Nephron progenitor cell (in vitro differentiated cells): ENCODE measurements around the gene IFIT1.
"Not testable (repeated sequence)": the region's sequence is repeated elsewhere in the genome, so short reads cannot be mapped to it uniquely, and the experiment has no call there.

Experiments
- DNase-seq: peaks from one replicate; pipeline ENCODE4 v3.0.0; 2021
- H3K27ac Mint-ChIP-seq: 2 replicates; pipeline ENCODE4 v1.8.0; 2021; ENCODE audit warnings: mild to moderate bottlenecking, moderate library complexity, mixed read lengths
- H3K27me3 Mint-ChIP-seq: 2 replicates; pipeline ENCODE4 v1.8.0; 2021; ENCODE audit warnings: mild to moderate bottlenecking, low read depth, mixed read lengths; ENCODE audit not compliant: poor library complexity
- H3K36me3 Mint-ChIP-seq: 2 replicates; pipeline ENCODE4 v1.8.0; 2021; ENCODE audit warnings: low read depth, mixed read lengths
- H3K4me1 Mint-ChIP-seq: 2 replicates; pipeline ENCODE4 v1.8.0; 2021; ENCODE audit warnings: mixed read lengths
- H3K4me3 Mint-ChIP-seq: 2 replicates; pipeline ENCODE4 v1.8.0; 2021; ENCODE audit warnings: mild to moderate bottlenecking, moderate library complexity, mixed read lengths
- H3K9me3 Mint-ChIP-seq: 2 replicates; pipeline ENCODE4 v1.8.0; 2021; ENCODE audit warnings: mild to moderate bottlenecking, moderate library complexity, mixed read lengths
- CTCF ChIP-seq: fragments of 200-600 bp; sonication (generic); IDR thresholded peaks from 2 replicates; pipeline ENCODE4 v1.5.0; 2021; ENCODE audit warnings: antibody characterized with exemption

Gene IFIT1

GRCh38 chr10:89347701-89348457, 44.5 kb upstream of the IFIT1 start:
- Mint-ChIP-seq H3K27me3 (no peaks in the 10 kb centered on the region), H3K4me3 (peak overlapping the region; percentile 19), H3K9me3 (no peaks in the 10 kb centered on the region), H3K27ac (peak overlapping the region; percentile 96), H3K36me3 (peaks cover under 1% of the 10 kb centered on the region), H3K4me1 (peaks cover 92% of the 10 kb centered on the region)
- TF ChIP-seq CTCF = no peak
- DNase-seq = peak; percentile 9

DNA sequence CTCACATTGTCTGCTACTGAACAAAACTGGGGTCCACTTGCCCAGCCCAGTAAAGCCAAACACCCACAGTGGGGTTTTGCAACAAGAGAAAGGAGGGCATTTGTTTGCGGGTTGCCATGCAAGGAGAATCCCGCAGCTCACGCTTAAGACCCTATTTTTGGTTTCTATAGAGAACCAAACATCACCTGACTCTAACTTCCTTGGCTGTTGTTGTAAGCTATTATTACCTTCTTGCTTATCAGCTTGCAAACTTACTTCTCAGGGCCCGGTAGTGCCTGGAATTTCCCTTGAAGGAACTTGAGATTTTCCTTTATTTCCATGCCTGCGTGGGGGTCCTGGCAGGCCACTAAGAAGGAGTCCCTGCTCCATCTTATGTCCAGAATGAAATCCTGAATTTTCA, 43.9 kb upstream of the IFIT1 start:
- DNase-seq = no peak
- peak overlapping the region; percentile 96 for H3K27ac Mint-ChIP-seq
- H3K27me3 Mint-ChIP-seq = peaks cover 4% of the 10 kb centered on the region
- H3K4me1 Mint-ChIP-seq = peaks cover 90% of the 10 kb centered on the region
- no peak for TF ChIP-seq CTCF
- H3K4me3 Mint-ChIP-seq = no peak overlapping the region
- H3K36me3 Mint-ChIP-seq = peaks cover 6% of the 10 kb centered on the region
- H3K9me3 Mint-ChIP-seq = peaks cover 5% of the 10 kb centered on the region

DNA sequence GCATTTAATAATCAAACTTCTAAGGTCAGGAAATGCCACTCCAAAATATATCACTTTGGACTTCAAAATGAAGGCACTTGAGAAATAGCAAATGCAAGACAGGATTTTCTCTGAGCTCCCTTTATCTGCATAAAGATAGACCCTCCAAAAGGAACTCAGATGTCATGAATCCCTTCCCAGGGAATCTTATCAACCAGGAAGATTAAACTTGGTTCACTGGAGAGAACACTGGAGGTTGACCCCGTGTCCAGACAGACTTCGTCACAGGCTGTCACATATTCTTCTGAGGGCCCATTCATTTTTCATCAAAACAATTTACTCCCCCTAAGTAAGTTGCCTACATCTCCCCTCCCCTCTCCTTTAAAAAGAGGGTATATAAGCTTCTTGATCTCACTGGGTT, 43.4 kb upstream of the IFIT1 start:
- DNase-seq = no peak
- peaks cover 85% of the 10 kb centered on the region for H3K4me1 Mint-ChIP-seq
- no peak overlapping the region for H3K4me3 Mint-ChIP-seq
- peak overlapping the region; percentile 74 for H3K27ac Mint-ChIP-seq
- peaks cover 8% of the 10 kb centered on the region for H3K9me3 Mint-ChIP-seq
- peaks cover 8% of the 10 kb centered on the region for H3K36me3 Mint-ChIP-seq
- no peak for TF ChIP-seq CTCF
- H3K27me3 Mint-ChIP-seq = peaks cover 4% of the 10 kb centered on the region

- H3K27ac Mint-ChIP-seq = peak overlapping the region; percentile 98
- H3K4me3 Mint-ChIP-seq, H3K27me3 Mint-ChIP-seq, DNase-seq: not testable (repeated sequence)
- peaks cover 75% of the 10 kb centered on the region for H3K4me1 Mint-ChIP-seq
- H3K36me3 Mint-ChIP-seq = peaks cover 12% of the 10 kb centered on the region
- H3K9me3 Mint-ChIP-seq = peaks cover 19% of the 10 kb centered on the region
Measured at GRCh38 chr10:89350631-89351315, 41.6 kb upstream of the IFIT1 start.

- no peak overlapping the region for H3K4me3 Mint-ChIP-seq
- H3K27ac Mint-ChIP-seq = peak overlapping the region; percentile 98
- peaks cover 19% of the 10 kb centered on the region for H3K9me3 Mint-ChIP-seq
- DNase-seq = no peak
- H3K4me1 Mint-ChIP-seq = peaks cover 69% of the 10 kb centered on the region
- H3K27me3 Mint-ChIP-seq = peaks cover 7% of the 10 kb centered on the region
- H3K36me3 Mint-ChIP-seq = peaks cover 12% of the 10 kb centered on the region
- no peak for TF ChIP-seq CTCF
Measured at GRCh38 chr10:89351412-89351779, 41.0 kb upstream of the IFIT1 start.

DNA sequence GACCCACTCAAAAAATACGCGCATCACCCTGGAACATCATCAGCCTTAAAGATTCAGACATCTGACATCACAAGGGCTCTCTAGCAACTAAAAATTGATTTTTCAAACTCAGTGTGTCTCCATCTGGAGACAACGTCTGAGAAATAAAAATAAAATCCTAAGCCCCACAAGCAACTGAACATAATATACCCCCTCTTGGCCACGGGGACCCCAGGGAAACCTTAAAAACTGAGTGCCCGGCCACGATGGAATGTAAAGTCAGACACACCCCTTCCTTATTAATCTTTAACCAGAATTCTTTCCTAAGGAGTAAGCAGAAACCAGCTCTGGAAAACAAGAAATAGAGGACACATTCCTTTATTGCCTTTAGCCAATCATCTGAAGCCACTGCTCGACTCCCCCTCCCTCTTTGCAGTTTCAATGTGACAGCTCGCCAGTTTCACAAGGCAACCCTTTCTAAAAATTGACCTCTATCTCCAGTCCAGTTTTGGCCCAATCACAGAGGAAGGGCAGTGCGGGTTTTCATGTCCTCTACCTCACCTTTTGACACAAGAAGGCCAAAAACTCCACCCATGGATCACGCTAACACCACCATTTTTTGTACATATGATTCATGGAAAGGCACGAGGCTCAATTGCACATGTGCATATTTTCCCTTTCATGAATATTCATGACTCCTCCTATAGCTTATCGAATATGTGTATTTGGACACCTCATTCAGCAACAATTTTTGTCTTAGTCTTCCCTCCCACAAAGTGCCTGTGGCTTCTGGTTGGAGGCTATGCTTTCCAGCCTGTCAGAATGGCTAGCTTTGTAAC, 40.4 kb upstream of the IFIT1 start:
- Mint-ChIP-seq H3K27me3 (peaks cover 7% of the 10 kb centered on the region), H3K9me3 (peaks cover 19% of the 10 kb centered on the region), H3K4me3 (no peak overlapping the region), H3K27ac (peak overlapping the region; percentile 98), H3K36me3 (peaks cover 12% of the 10 kb centered on the region), H3K4me1 (peaks cover 63% of the 10 kb centered on the region)
- TF ChIP-seq CTCF = no peak
- no peak for DNase-seq
